Liver (tissue), 9 donors: ENCODE data around the gene DSTN. TPM values are rescaled to one million over a fixed set of nuclear protein-coding genes. Genes with fewer than 3 reads are reported as not detected.

Source experiments
- DNase-seq: peaks from one replicate; pipeline ENCODE4 v3.0.0-alpha.2; 2017; ENCODE audit warnings: low spot score
- H3K27ac ChIP-seq, 2 donors: one replicate each; pipeline ENCODE4 v1.7.0; 2013; ENCODE audit warnings: inconsistent platforms in 2 of 2, low read length in 2 of 2, control low read depth in 1 of 2, low read depth in 1 of 2, mild to moderate bottlenecking in 1 of 2
- H3K27me3 ChIP-seq, 4 donors: one replicate each; pipeline versions ENCODE4 v1.6.1 to v1.7.0; 2013; ENCODE audit warnings: low read length in 3 of 4, inconsistent platforms in 1 of 4, mild to moderate bottlenecking in 1 of 4, moderate library complexity in 1 of 4; ENCODE audit not compliant: control insufficient read depth in 4 of 4, insufficient read depth in 4 of 4
- H3K36me3 ChIP-seq, 4 donors: one replicate each; pipeline versions ENCODE4 v1.6.1 to v1.7.0; 2013; ENCODE audit warnings: low read length in 3 of 4, mild to moderate bottlenecking in 3 of 4, low read depth in 1 of 4, moderate library complexity in 1 of 4; ENCODE audit not compliant: control insufficient read depth in 4 of 4, insufficient read depth in 3 of 4
- H3K4me1 ChIP-seq, 4 donors: one replicate each; pipeline versions ENCODE4 v1.6.1 to v1.7.0; 2013; ENCODE audit warnings: low read length in 3 of 4, mild to moderate bottlenecking in 3 of 4, moderate library complexity in 1 of 4; ENCODE audit not compliant: control insufficient read depth in 4 of 4, insufficient read depth in 4 of 4
- H3K4me3 ChIP-seq, 3 donors: one replicate each; pipeline versions ENCODE4 v1.6.1 to v1.7.0; 2013; ENCODE audit warnings: low read length in 3 of 3, control low read depth in 1 of 3, low read depth in 1 of 3, mild to moderate bottlenecking in 1 of 3
- H3K9ac ChIP-seq, 2 donors: one replicate each; pipeline ENCODE4 v1.7.0; 2013; ENCODE audit warnings: low read length in 2 of 2, mild to moderate bottlenecking in 2 of 2, moderate library complexity in 2 of 2, control low read depth in 1 of 2, low read depth in 1 of 2
- H3K9me3 ChIP-seq, 4 donors: one replicate each; pipeline versions ENCODE4 v1.6.1 to v1.7.0; 2013; ENCODE audit warnings: low read length in 3 of 4; ENCODE audit not compliant: control insufficient read depth in 4 of 4
- EGR1 ChIP-seq, 2 donors: IDR thresholded peaks; 2 replicates each; pipeline ENCODE4 v1.6.1; 2016 to 2018; ENCODE audit warnings: antibody characterized with exemption in 2 of 2, low read depth in 2 of 2
- FOXA1 ChIP-seq: IDR thresholded peaks from 2 replicates; pipeline ENCODE4 v1.6.1; 2016; ENCODE audit warnings: antibody characterized with exemption
- FOXA2 ChIP-seq: IDR thresholded peaks from 2 replicates; pipeline ENCODE4 v1.6.1; 2016; ENCODE audit warnings: antibody characterized with exemption
- GABPA ChIP-seq, 2 donors: IDR thresholded peaks in 1 of 2; conservative IDR thresholded peaks in 1 of 2; 2 replicates each; pipeline ENCODE4 v1.6.1; 2016; ENCODE audit warnings: antibody characterized with exemption in 2 of 2, mild to moderate bottlenecking in 1 of 2, moderate library complexity in 1 of 2
- HNF4A ChIP-seq, 2 donors: conservative IDR thresholded peaks; 2 replicates each; pipeline ENCODE4 v1.6.1; 2016; ENCODE audit warnings: antibody characterized with exemption in 2 of 2, mild to moderate bottlenecking in 2 of 2
- HNF4G ChIP-seq: IDR thresholded peaks from 2 replicates; pipeline ENCODE4 v1.6.1; 2016; ENCODE audit warnings: antibody characterized with exemption
- JUND ChIP-seq, 2 donors: IDR thresholded peaks; 2 replicates each; pipeline ENCODE4 v1.6.1; 2016; ENCODE audit warnings: antibody characterized with exemption in 2 of 2
- NR2F2 ChIP-seq: IDR thresholded peaks from 2 replicates; pipeline ENCODE4 v1.6.1; 2016; ENCODE audit warnings: antibody characterized with exemption
- RAD21 ChIP-seq, 2 donors: IDR thresholded peaks; 2 replicates each; pipeline ENCODE4 v1.6.1; 2016; ENCODE audit warnings: antibody characterized with exemption in 2 of 2, mild to moderate bottlenecking in 2 of 2
- RXRA ChIP-seq, 2 donors: IDR thresholded peaks; 2 replicates each; pipeline ENCODE4 v1.6.1; 2017 to 2018; ENCODE audit warnings: antibody characterized with exemption in 2 of 2, mild to moderate bottlenecking in 1 of 2
- SP1 ChIP-seq: IDR thresholded peaks from 2 replicates; pipeline ENCODE4 v1.6.1; 2018; ENCODE audit warnings: antibody characterized with exemption, mild to moderate bottlenecking
- TAF1 ChIP-seq: conservative IDR thresholded peaks from 2 replicates; pipeline ENCODE4 v1.6.1; 2016; ENCODE audit warnings: antibody characterized with exemption, mild to moderate bottlenecking
- YY1 ChIP-seq: IDR thresholded peaks from 2 replicates; pipeline ENCODE4 v1.6.1; 2016; ENCODE audit warnings: antibody characterized with exemption, mild to moderate bottlenecking
- WGBS: extraction: QIAGEN DNeasy Blood & Tissue Kit; methylation state at CpG from one replicate; pipeline ENCODE4 v1.1.7; 2013; 5-methylcytosine and 5-hydroxymethylcytosine counted together
- polyA plus RNA-seq, 2 donors: library from polyadenylated mRNA; stranded (reverse) in 1 of 2; unstranded in 1 of 2; fragments of 200-250 nt in 1 of 2; fragments of >200 nt in 1 of 2; fragmentation: Nextera tagmentation in 1 of 2; extraction: Ambion mirVana in 1 of 2; gene quantifications; one replicate each; pipeline versions ENCODE4 v1.2.1 to v1.2.3, GENCODE V29; 2013 to 2015
- total RNA-seq, 2 donors: library from RNA; depleted of rRNA; stranded (reverse); fragments of >200 nt; gene quantifications; one replicate each; pipeline ENCODE4 v1.2.3, GENCODE V29; 2014
- TF ChIP-seq, protein P1 (sequence below): IDR thresholded peaks from 2 replicates; pipeline ENCODE4 v1.6.1; 2016; ENCODE audit warnings: antibody characterized with exemption
- TF ChIP-seq, protein P2 (sequence below): IDR thresholded peaks from 2 replicates; pipeline ENCODE4 v1.6.1; 2016; ENCODE audit warnings: antibody characterized with exemption
- TF ChIP-seq, protein P3 (sequence below): IDR thresholded peaks from 2 replicates; pipeline ENCODE4 v1.6.1; 2016; ENCODE audit warnings: antibody characterized with exemption
- TF ChIP-seq, protein P4 (sequence below): fragments of 150-350 bp; IDR thresholded peaks from 2 replicates; pipeline ENCODE4 v1.5.1; 2017; ENCODE audit warnings: improper control_type of control experiment, low read depth, low read length; ENCODE audit not compliant: missing input control
- TF ChIP-seq, protein P5 (sequence below): IDR thresholded peaks from 2 replicates; pipeline ENCODE4 v1.6.1; 2016; ENCODE audit warnings: antibody characterized with exemption, mild to moderate bottlenecking
- donor health status: healthy.
- donor health status: healthy.
- donor health status: healthy.
- donor health status: healthy.
- donor health status: healthy.

DSTN gene
- total and polyA plus RNA-seq, 4 donors: 39.9 to 137 (median 108) TPM

DNA sequence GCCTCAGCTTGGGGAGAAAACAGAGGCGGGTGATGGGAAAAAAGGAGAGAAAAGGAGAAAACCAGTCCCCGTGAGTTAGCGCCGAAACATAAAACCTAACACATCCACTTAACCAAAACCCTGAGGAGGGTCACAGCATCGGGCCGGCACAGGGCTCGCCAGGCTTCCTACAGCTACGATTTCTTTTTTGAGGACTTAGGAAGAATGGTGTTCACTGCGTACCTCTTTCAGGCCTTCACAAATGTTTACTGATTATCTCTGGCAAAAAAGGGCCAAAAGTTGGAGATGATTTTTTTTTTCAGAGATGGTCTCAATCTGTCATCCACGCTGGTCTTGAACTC is 48.8 kb downstream of the DSTN start:
- no peaks in the 10 kb centered on the region for H3K4me1 ChIP-seq
- no peaks in the 10 kb centered on the region for H3K27me3 ChIP-seq
- no peak overlapping the region for H3K9ac ChIP-seq
- no peak overlapping the region for H3K4me3 ChIP-seq
- 94% methylated on average over 10 of the region's 10 CpGs for WGBS
- no peak for DNase-seq
- TF ChIP-seq GABPA (IDR thresholded peaks at IDR 0.05 in 1 of 2, conservative IDR thresholded peaks at IDR 0.05 in 1 of 2) (no peak), HNF4A (conservative IDR thresholded peaks at IDR 0.05) (no peak), FOXA1 (no peak), SP1 (no peak), TAF1 (no peak), JUND (IDR thresholded peaks at IDR 0.05) (no peak), FOXA2 (no peak), NR2F2 (no peak), EGR1 (IDR thresholded peaks at IDR 0.05; ENCODE audit: low read depth in 2 of 2) (no peak), RXRA (IDR thresholded peaks at IDR 0.05) (no peak), RAD21 (IDR thresholded peaks at IDR 0.05) (no peak), YY1 (no peak), HNF4G (no peak)
- TF ChIP-seq, protein P1, sequence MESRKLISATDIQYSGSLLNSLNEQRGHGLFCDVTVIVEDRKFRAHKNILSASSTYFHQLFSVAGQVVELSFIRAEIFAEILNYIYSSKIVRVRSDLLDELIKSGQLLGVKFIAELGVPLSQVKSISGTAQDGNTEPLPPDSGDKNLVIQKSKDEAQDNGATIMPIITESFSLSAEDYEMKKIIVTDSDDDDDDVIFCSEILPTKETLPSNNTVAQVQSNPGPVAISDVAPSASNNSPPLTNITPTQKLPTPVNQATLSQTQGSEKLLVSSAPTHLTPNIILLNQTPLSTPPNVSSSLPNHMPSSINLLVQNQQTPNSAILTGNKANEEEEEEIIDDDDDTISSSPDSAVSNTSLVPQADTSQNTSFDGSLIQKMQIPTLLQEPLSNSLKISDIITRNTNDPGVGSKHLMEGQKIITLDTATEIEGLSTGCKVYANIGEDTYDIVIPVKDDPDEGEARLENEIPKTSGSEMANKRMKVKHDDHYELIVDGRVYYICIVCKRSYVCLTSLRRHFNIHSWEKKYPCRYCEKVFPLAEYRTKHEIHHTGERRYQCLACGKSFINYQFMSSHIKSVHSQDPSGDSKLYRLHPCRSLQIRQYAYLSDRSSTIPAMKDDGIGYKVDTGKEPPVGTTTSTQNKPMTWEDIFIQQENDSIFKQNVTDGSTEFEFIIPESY: no peak
- TF ChIP-seq, protein P2, sequence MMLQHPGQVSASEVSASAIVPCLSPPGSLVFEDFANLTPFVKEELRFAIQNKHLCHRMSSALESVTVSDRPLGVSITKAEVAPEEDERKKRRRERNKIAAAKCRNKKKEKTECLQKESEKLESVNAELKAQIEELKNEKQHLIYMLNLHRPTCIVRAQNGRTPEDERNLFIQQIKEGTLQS: no peak
- TF ChIP-seq, protein P3, sequence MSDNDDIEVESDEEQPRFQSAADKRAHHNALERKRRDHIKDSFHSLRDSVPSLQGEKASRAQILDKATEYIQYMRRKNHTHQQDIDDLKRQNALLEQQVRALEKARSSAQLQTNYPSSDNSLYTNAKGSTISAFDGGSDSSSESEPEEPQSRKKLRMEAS: no peak
- TF ChIP-seq, protein P4, sequence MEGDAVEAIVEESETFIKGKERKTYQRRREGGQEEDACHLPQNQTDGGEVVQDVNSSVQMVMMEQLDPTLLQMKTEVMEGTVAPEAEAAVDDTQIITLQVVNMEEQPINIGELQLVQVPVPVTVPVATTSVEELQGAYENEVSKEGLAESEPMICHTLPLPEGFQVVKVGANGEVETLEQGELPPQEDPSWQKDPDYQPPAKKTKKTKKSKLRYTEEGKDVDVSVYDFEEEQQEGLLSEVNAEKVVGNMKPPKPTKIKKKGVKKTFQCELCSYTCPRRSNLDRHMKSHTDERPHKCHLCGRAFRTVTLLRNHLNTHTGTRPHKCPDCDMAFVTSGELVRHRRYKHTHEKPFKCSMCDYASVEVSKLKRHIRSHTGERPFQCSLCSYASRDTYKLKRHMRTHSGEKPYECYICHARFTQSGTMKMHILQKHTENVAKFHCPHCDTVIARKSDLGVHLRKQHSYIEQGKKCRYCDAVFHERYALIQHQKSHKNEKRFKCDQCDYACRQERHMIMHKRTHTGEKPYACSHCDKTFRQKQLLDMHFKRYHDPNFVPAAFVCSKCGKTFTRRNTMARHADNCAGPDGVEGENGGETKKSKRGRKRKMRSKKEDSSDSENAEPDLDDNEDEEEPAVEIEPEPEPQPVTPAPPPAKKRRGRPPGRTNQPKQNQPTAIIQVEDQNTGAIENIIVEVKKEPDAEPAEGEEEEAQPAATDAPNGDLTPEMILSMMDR: no peak
- TF ChIP-seq, protein P5, sequence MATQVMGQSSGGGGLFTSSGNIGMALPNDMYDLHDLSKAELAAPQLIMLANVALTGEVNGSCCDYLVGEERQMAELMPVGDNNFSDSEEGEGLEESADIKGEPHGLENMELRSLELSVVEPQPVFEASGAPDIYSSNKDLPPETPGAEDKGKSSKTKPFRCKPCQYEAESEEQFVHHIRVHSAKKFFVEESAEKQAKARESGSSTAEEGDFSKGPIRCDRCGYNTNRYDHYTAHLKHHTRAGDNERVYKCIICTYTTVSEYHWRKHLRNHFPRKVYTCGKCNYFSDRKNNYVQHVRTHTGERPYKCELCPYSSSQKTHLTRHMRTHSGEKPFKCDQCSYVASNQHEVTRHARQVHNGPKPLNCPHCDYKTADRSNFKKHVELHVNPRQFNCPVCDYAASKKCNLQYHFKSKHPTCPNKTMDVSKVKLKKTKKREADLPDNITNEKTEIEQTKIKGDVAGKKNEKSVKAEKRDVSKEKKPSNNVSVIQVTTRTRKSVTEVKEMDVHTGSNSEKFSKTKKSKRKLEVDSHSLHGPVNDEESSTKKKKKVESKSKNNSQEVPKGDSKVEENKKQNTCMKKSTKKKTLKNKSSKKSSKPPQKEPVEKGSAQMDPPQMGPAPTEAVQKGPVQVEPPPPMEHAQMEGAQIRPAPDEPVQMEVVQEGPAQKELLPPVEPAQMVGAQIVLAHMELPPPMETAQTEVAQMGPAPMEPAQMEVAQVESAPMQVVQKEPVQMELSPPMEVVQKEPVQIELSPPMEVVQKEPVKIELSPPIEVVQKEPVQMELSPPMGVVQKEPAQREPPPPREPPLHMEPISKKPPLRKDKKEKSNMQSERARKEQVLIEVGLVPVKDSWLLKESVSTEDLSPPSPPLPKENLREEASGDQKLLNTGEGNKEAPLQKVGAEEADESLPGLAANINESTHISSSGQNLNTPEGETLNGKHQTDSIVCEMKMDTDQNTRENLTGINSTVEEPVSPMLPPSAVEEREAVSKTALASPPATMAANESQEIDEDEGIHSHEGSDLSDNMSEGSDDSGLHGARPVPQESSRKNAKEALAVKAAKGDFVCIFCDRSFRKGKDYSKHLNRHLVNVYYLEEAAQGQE: no peak
- H3K36me3 ChIP-seq: peaks cover 43 to 96% (median 71%) of the 10 kb centered on the region in 4 donors
- H3K9me3 ChIP-seq: no peaks in the 10 kb centered on the region
- H3K27ac ChIP-seq: no peak overlapping the region
